ENCODE results near the gene GNG14. TPM values are rescaled to one million over a fixed set of nuclear protein-coding genes. Genes with fewer than 3 reads are reported as not detected.
"Not testable (repeated sequence)": the region's sequence is repeated elsewhere in the genome, so short reads cannot be mapped to it uniquely, and the experiment has no call there.

Gene GNG14
- total and polyA plus RNA-seq, 2 of the 4 experiments (the other 2 are of a cell fraction), result not detected

DNA sequence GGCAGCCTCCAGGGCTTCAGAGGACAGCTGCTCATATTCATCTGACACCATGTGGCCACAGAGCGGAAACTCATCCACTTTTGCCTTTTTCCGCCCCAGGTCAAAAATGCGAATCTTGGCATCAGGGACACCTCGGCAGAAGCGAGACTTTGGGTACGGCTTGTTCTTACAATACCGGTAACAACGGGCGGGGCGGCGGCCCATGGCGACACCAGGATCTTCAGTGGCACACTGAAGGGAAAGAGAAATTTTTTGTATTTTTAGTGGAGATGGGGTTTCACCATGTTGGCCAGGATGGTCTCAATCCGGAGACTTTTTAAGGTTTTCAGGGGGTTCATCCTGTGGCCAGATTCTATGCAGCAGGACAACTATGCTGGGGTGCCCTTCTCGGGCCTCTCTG lies 44.1 kb upstream of the GNG14 start:
- H2AK9ac ChIP-seq (replicated peaks; ENCODE audit: low read depth, low read length, poor library complexity); H3K4me2 ChIP-seq (ENCODE audit: low read depth, low read length); CTCF ChIA-PET; H3K18ac ChIP-seq (ENCODE audit: low read depth, low read length); H4K8ac ChIP-seq (ENCODE audit: low read depth in 2 of 2, low read length in 2 of 2); H3K4me3 ChIP-seq (ENCODE audit: insufficient read depth, low read depth, low read length); H3K4me1 ChIP-seq (ENCODE audit: control insufficient read depth, insufficient read depth, low read length); H2BK15ac ChIP-seq (ENCODE audit: low read depth, low read length); DNase-seq; H3K79me1 ChIP-seq (ENCODE audit: low read depth in 1 of 2, low read length in 2 of 2); H2BK20ac ChIP-seq (ENCODE audit: low read depth, low read length); H3K56ac ChIP-seq (ENCODE audit: extremely low read depth, insufficient read depth, low read length); H3K27me3 ChIP-seq (ENCODE audit: control insufficient read depth, insufficient read depth, low read length); H4K5ac ChIP-seq (ENCODE audit: low read depth, low read length); H2BK5ac ChIP-seq (ENCODE audit: low read depth, low read length, poor library complexity, severe bottlenecking); H3K23ac ChIP-seq (ENCODE audit: low read depth, low read length); dilution Hi-C loops (cut with HindIII; ENCODE audit: low sequenced_read_pairs, unreplicated experiment); H3K9ac ChIP-seq (ENCODE audit: low read depth, low read length); H4K91ac ChIP-seq (ENCODE audit: insufficient read depth, low read depth, low read length); BruUV-seq (replicated peaks); H3K9me1 ChIP-seq (ENCODE audit: insufficient read depth, low read length); H3K4ac ChIP-seq (ENCODE audit: low read depth, low read length); H2AK5ac ChIP-seq (ENCODE audit: low read depth, low read length); ATAC-seq (ENCODE audit: low read depth); H4K20me1 ChIP-seq (ENCODE audit: insufficient read depth, low read length); H3K9me3 ChIP-seq (ENCODE audit: control insufficient read depth, insufficient read depth, low read length); H3K27ac ChIP-seq (ENCODE audit: insufficient read depth, low read length); POLR2A ChIA-PET (ENCODE audit: unreplicated experiment); intact Hi-C loops (cut with micrococcal nuclease); H2AFZ ChIP-seq (replicated peaks; ENCODE audit: low read length, poor library complexity); H3K14ac ChIP-seq (replicated peaks; ENCODE audit: low read depth, low read length); H2BK120ac ChIP-seq (ENCODE audit: low read depth, low read length); in situ Hi-C loops (cut with MboI; ENCODE audit: low sequenced_read_pairs); H3K36me3 ChIP-seq (ENCODE audit: control insufficient read depth, insufficient read depth, low read length): not testable (repeated sequence)
- 90% methylated on average over 2 of the region's 14 CpGs; no CpG with 5 or more reads in 1 of the 2 experiments for WGBS, 2 experiments (ENCODE audit: extremely low coverage in 2 of 2, insufficient read length in 1 of 2)

All from IMR-90 (cell line).